KOPT-K1 (cell line): ENCODE results near the gene ATP2B2.

ENCODE experiments used
- H3K27ac ChIP-seq: fragments of 200-600 bp; sonication (generic); 2 replicates; pipeline ENCODE4 v1.5.1; 2016; ENCODE audit warnings: antibody characterized with exemption, mild to moderate bottlenecking, low read depth, low read length; ENCODE audit not compliant: poor library complexity, severe bottlenecking
- H3K36me3 ChIP-seq: fragments of 200-600 bp; sonication (generic); 2 replicates; pipeline ENCODE4 v1.5.1; 2017; ENCODE audit warnings: antibody characterized with exemption, mild to moderate bottlenecking, low read length, moderate library complexity; ENCODE audit not compliant: insufficient read depth
- H3K9me3 ChIP-seq: fragments of 200-600 bp; sonication (generic); 2 replicates; pipeline ENCODE4 v1.5.1; 2017; ENCODE audit warnings: antibody characterized with exemption, low read length, mild to moderate bottlenecking; ENCODE audit not compliant: insufficient read depth, poor library complexity, severe bottlenecking

ATP2B2 gene

GRCh38 chr3:10344944-10345575 is 160.3 kb downstream of the ATP2B2 start:
- H3K9me3 ChIP-seq = no peaks in the 10 kb centered on the region
- no peak overlapping the region for H3K27ac ChIP-seq
- H3K36me3 ChIP-seq = no peaks in the 10 kb centered on the region

GRCh38 chr3:10344147-10344943 is 161.0 kb downstream of the ATP2B2 start:
- no peaks in the 10 kb centered on the region for H3K9me3 ChIP-seq
- no peaks in the 10 kb centered on the region for H3K36me3 ChIP-seq
- no peak overlapping the region for H3K27ac ChIP-seq

- Histone ChIP-seq H3K36me3 (no peaks in the 10 kb centered on the region), H3K27ac (no peak overlapping the region), H3K9me3 (no peaks in the 10 kb centered on the region)
Measured at GRCh38 chr3:10343526-10343925, 161.9 kb downstream of the ATP2B2 start.

DNA sequence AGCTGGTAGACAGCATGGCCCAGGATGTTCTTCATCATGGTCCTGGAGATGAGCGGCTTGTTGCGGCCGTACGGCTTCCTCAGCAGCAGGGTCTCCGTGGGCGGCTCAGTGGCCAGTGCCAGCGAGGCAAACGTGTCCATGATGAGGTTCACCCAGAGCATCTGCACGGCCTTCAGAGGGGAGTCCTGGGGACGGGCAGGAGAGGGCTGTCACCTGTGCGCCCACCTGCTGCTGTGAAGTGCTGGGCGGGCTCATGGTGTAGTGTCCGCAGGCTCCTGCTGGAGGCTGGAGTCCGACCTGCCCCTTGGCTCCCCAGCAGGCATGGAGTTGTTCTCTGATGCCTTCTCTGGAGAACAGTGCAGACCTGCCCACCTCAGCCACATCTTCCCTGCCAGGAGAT is 162.6 kb downstream of the ATP2B2 start:
- no peaks in the 10 kb centered on the region for H3K36me3 ChIP-seq
- no peaks in the 10 kb centered on the region for H3K9me3 ChIP-seq

DNA sequence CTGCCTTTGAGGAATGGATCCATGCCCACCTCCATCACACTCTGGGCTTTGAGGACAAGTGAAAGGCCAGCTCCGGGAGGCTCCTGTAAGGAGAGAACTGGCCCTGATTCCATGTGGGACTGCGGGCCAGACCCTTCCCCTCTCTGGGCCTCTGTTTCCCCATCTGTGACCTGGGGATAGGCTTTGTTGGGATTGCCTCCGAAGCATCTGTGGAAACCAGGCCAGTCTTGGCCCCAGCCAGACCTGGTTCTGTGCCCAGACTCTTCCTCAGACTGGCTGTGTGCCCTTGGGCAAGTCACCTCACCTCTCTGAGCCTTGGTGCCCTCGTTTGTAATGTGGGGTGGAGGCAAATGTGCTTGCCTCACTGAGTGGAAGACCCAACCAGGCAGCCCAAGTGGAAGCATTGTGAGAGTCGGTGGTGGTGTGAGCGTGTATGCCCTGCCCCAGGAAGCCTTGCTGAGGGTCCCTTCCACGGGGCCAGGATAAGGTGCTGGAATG is 163.4 kb downstream of the ATP2B2 start:
- no peak overlapping the region for H3K27ac ChIP-seq
- H3K36me3 ChIP-seq = no peaks in the 10 kb centered on the region
- H3K9me3 ChIP-seq = no peaks in the 10 kb centered on the region

More for the DNA sequence above, 162.6 kb downstream of the ATP2B2 start:
- no peak overlapping the region for H3K27ac ChIP-seq

- Histone ChIP-seq H3K9me3 (no peaks in the 10 kb centered on the region), H3K36me3 (no peaks in the 10 kb centered on the region), H3K27ac (no peak overlapping the region)
Measured at GRCh38 chr3:10340476-10340875, 164.9 kb downstream of the ATP2B2 start.

DNA sequence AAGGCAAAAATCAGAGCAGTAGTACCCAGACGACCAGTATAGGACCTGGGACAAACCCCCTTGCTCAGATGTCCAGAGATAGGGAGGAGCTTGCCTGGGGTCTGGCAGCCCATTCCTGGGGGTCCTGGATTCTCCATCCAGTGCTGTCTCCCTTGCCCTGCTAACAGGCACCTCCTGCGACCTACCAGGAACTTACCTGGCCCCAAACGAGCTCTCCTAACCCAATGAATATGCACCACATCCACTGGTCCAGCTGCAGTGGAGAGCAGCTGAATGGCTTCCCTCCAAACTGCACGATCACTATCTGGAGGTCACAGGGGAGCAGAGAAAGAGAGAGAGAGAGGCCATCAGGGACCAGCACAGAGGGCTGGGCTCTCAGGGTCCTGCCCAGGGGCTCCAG is 165.3 kb downstream of the ATP2B2 start:
- Histone ChIP-seq H3K36me3 (no peaks in the 10 kb centered on the region), H3K9me3 (no peaks in the 10 kb centered on the region), H3K27ac (no peak overlapping the region)

DNA sequence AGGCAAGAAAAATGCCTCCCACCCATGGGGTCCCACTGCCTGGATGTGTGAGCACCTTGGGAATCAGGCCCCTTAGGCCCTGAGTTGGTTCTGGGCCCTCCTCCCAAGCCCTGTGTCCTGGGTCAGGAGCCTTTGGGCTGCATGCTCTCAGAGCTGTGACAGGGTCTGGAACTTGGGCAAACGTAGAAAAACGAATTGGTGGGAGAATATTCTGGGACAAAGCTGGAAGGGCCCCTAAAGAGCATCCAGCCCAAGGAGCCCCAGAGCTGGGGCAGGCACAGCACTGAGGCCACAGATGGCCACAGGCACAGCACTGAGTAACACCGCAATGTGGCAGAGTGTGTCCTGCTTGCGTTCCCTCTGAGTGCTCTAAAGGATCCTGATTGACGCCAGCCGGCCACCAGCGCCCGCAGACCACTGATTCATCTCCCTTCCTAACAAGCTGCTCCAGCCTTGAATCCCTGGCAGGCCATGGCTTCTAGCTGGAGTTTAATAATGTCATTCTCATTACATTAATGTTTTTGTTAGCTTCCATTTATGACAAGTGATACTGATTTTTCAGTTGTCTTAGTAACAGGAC is 165.9 kb downstream of the ATP2B2 start:
- Histone ChIP-seq H3K36me3 (no peaks in the 10 kb centered on the region), H3K27ac (no peak overlapping the region), H3K9me3 (no peaks in the 10 kb centered on the region)

DNA sequence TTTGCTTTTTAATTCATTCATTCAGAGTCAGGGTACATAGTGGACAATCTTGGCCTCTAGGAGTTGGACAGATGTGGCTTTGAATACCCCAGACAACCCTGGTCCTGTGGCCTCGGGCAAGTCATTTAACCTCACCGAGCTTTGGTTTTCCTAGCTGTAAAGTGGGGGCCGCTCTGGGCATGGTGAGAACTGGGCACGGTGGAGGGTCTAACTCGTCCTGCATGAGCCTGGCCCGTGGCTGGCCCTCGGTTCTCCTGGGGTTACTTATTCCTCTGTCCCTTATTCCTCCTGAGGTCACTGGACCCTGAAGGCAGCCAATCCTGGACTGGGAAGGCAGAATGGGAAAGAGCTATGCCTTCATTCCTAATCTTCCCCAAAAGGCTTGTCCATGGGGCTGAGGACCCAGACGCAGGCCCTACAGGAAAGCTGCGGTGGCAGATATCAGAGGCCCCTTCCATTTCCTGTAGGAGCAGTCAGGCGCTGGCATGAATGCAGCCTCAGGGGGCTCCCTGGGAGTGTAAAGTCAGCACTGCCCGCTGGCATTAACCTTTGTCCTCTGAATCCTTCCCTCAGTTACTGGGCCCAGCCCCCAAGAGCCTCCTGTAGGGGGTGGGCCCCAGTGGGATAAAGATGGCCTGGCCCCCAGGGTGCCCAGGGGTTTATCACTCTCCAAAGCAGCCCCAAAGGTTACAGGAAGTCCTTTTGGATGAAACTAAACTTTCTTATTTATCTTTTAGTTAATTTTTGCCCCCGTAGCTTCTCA is 166.6 kb downstream of the ATP2B2 start:
- H3K36me3 ChIP-seq = no peaks in the 10 kb centered on the region
- H3K9me3 ChIP-seq = no peaks in the 10 kb centered on the region
- no peak overlapping the region for H3K27ac ChIP-seq

DNA sequence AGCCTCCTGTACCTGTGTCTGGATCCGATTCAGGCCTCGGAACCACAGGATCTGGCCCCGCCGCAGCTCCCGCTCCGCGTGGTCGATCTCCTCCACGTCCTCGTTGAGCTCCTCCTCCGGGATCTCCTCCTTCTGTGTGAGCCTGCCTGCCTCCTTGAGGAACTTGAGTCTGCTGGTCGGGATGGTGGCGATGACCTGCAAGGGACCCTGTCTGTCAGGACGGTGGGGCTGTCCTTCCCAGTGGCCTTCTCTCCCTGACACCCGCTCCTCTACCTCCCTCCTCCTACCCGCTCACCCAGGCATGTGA is 167.3 kb downstream of the ATP2B2 start:
- no peak overlapping the region for H3K27ac ChIP-seq
- no peaks in the 10 kb centered on the region for H3K36me3 ChIP-seq
- H3K9me3 ChIP-seq = no peaks in the 10 kb centered on the region

- no peak overlapping the region for H3K27ac ChIP-seq
- no peaks in the 10 kb centered on the region for H3K36me3 ChIP-seq
- H3K9me3 ChIP-seq = no peaks in the 10 kb centered on the region
Measured at GRCh38 chr3:10337323-10338163, 167.8 kb downstream of the ATP2B2 start.

GRCh38 chr3:10336761-10337160 is 168.6 kb downstream of the ATP2B2 start:
- no peak overlapping the region for H3K27ac ChIP-seq
- no peaks in the 10 kb centered on the region for H3K9me3 ChIP-seq

GRCh38 chr3:10335871-10336622 is 169.3 kb downstream of the ATP2B2 start:
- H3K27ac ChIP-seq = no peak overlapping the region
- no peaks in the 10 kb centered on the region for H3K36me3 ChIP-seq
- no peaks in the 10 kb centered on the region for H3K9me3 ChIP-seq

More at GRCh38 chr3:10336761-10337160, 168.6 kb downstream of the ATP2B2 start:
- H3K36me3 ChIP-seq = no peaks in the 10 kb centered on the region
